GM19463 (cell line): ENCODE results near the gene FRYL.

ENCODE experiments used
- ATAC-seq: cut with Tn5 transposase; IDR thresholded peaks from one replicate; pipeline ENCODE4 v1.9.1; 2021; ENCODE audit warnings: mild to moderate bottlenecking, moderate library complexity; ENCODE audit not compliant: unreplicated experiment

The FRYL gene

GRCh38 chr4:48570646-48571220, 209.3 kb downstream of the FRYL start:
- no peak for ATAC-seq

- ATAC-seq: no peak
These were observed 214.1 kb downstream of the FRYL start for GRCh38 chr4:48566034-48566384.

GRCh38 chr4:48565362-48566033, 214.6 kb downstream of the FRYL start:
- ATAC-seq: peak; percentile 47

- no peak for ATAC-seq
These were observed 215.9 kb downstream of the FRYL start for GRCh38 chr4:48564151-48564550.

- no peak for ATAC-seq
These were observed 221.3 kb downstream of the FRYL start for GRCh38 chr4:48558819-48559218.

- ATAC-seq: no peak
These were observed 222.1 kb downstream of the FRYL start for GRCh38 chr4:48558026-48558425.

GRCh38 chr4:48557478-48557877, 222.6 kb downstream of the FRYL start:
- no peak for ATAC-seq

- no peak for ATAC-seq
These were observed 223.8 kb downstream of the FRYL start for GRCh38 chr4:48556268-48556667.

- ATAC-seq: no peak
These were observed 225.5 kb downstream of the FRYL start for GRCh38 chr4:48554606-48555005.

- no peak for ATAC-seq
These were observed 226.4 kb downstream of the FRYL start for GRCh38 chr4:48553720-48554119.

- ATAC-seq: no peak
These were observed 233.7 kb downstream of the FRYL start for GRCh38 chr4:48546336-48546735.

- ATAC-seq: no peak
These were observed 236.3 kb downstream of the FRYL start for GRCh38 chr4:48543796-48544195.

GRCh38 chr4:48542888-48543287, 237.2 kb downstream of the FRYL start:
- ATAC-seq: no peak

GRCh38 chr4:48539597-48539996, 240.5 kb downstream of the FRYL start:
- ATAC-seq: no peak

- ATAC-seq: no peak
These were observed 241.7 kb downstream of the FRYL start for GRCh38 chr4:48538358-48538757.

GRCh38 chr4:48526406-48526805, 253.7 kb downstream of the FRYL start:
- ATAC-seq: no peak

- ATAC-seq: no peak
These were observed 261.9 kb downstream of the FRYL start for GRCh38 chr4:48518143-48518542.

- no peak for ATAC-seq
These were observed 270.5 kb downstream of the FRYL start for GRCh38 chr4:48509543-48509942.

GRCh38 chr4:48506716-48507115, 273.4 kb downstream of the FRYL start:
- ATAC-seq: no peak

GRCh38 chr4:48504352-48504751, 275.7 kb downstream of the FRYL start:
- no peak for ATAC-seq

GRCh38 chr4:48504026-48504330, 276.1 kb downstream of the FRYL start:
- no peak for ATAC-seq

- ATAC-seq: no peak
These were observed 276.6 kb downstream of the FRYL start for GRCh38 chr4:48503233-48504025.
